Heart right ventricle (tissue), 16 donors: ENCODE measurements around the gene MYO1F. TPM values are rescaled to one million over a fixed set of nuclear protein-coding genes. Genes with fewer than 3 reads are reported as not detected.
A peak's percentile ranks its signal among the peaks of the same experiment; 100 is the strongest.

Experiments used
- ATAC-seq, 8 donors: fragments of 200-7000 bp; cut with Tn5 transposase; one replicate each; pipeline ENCODE4 v1.9.1; 2020; ENCODE audit warnings: mild to moderate bottlenecking in 8 of 8, moderate library complexity in 8 of 8, moderate number of reproducible peaks in 1 of 8
- DNase-seq, 2 donors: peaks; one replicate each; pipeline ENCODE4 v3.0.0-alpha.2; 2020
- H3K27ac ChIP-seq, 10 donors: fragments of 200-600 bp; sonication (generic) in 2 of 10; one replicate each; pipeline versions ENCODE4 v1.5.0 to v1.8.0; 2020 to 2022; ENCODE audit warnings: mild to moderate bottlenecking in 3 of 10
- H3K27me3 ChIP-seq, 7 donors: fragments of 200-600 bp; one replicate each; pipeline ENCODE4 v1.8.0; 2021 to 2022; ENCODE audit warnings: mild to moderate bottlenecking in 2 of 7
- H3K36me3 ChIP-seq, 9 donors: fragments of 200-600 bp; sonication (generic) in 1 of 9; one replicate each; pipeline versions ENCODE4 v1.5.0 to v1.8.0; 2020 to 2022; ENCODE audit warnings: mild to moderate bottlenecking in 2 of 9
- H3K4me1 ChIP-seq, 9 donors: fragments of 200-600 bp; sonication (generic) in 1 of 9; one replicate each; pipeline versions ENCODE4 v1.5.0 to v1.8.0; 2020 to 2022; ENCODE audit warnings: mild to moderate bottlenecking in 4 of 9
- H3K4me3 ChIP-seq, 10 donors: fragments of 200-600 bp; sonication (generic) in 2 of 10; one replicate each; pipeline versions ENCODE4 v1.5.0 to v1.8.0; 2020 to 2022; ENCODE audit warnings: mild to moderate bottlenecking in 7 of 10, moderate library complexity in 2 of 10
- H3K9me3 ChIP-seq, 11 donors: fragments of 200-600 bp in 10 of 11; sonication (generic) in 2 of 11; one replicate each; pipeline versions ENCODE4 v1.5.0 to v1.8.0; 2013 to 2022; ENCODE audit warnings: mild to moderate bottlenecking in 2 of 11, control low read depth in 1 of 11, moderate library complexity in 1 of 11
- CTCF ChIP-seq, 9 donors: fragments of 200-600 bp; sonication (generic) in 2 of 9; IDR thresholded peaks; one replicate each; pipeline versions ENCODE4 v1.5.0 to v1.8.0; 2021 to 2022; ENCODE audit warnings: antibody characterized with exemption in 9 of 9, mild to moderate bottlenecking in 5 of 9, moderate library complexity in 1 of 9
- WGBS, 2 donors: extraction: QIAGEN DNeasy Blood & Tissue Kit; methylation state at CpG; one replicate each; pipeline ENCODE4 v1.1.7; 2013; ENCODE audit warnings: inconsistent platforms in 1 of 2; 5-methylcytosine and 5-hydroxymethylcytosine counted together
- intact Hi-C, 10 donors: fragments of 100-400 bp; cut with DNase I; formaldehyde crosslinking; loops; one replicate each; pipeline versions ENCODE4 v1.11.1 to v1.14.2; 2022
- polyA plus RNA-seq, 2 donors: library from polyadenylated mRNA; stranded (reverse); fragments of 200-250 nt; gene quantifications; one replicate each; pipeline ENCODE4 v1.2.3, GENCODE V29; 2013
- total RNA-seq, 10 donors: library from RNA; stranded (reverse); fragmentation: NEBNext Ultra II Directional in 3 of 10; extraction: Animal tissue kit (Norgen Biotek cat#: 25700) in 3 of 10; gene quantifications; one replicate each; pipeline versions ENCODE4 v1.2.1 to v1.2.4, GENCODE V29; 2021 to 2023
- donor health status: Arrhythmogenic right ventricular cardiomyopathy.
- donor health status: ischemic (EF 13 %, LVEDD 7.1; RV severe dilation, severe dysfunction).
- donor health status: healthy with polysubstance abuse.
- donor health status: DM: no; HTN: yes; CAD: no.
- donor health status: DM: no; HTN: no; CAD: no.
- donor health status: ischemic (EF 25% LVEDD 6.9; RV normal size, moderate dysfunction).
- donor health status: ischemic (EF 25% LVEDD 5.7; RV mildly dilated, moderate dysfunction).
- donor health status: healthy.
- donor health status: DM: yes; HTN: yes; CAD: no.
- donor health status: Ischemic cardiomyopathy.
- donor health status: ischemic (EF 35%, LVEDD 5.7; RV mildly dilated, moderate dysfunction).
- donor health status: nonischemic (EF 11% LVEDD 7.7; RV severe dilation, severe dysfunction).
- donor health status: DM: yes; HTN: yes; CAD: no.
- donor health status: PGD.
- donor health status: ischemic (EF 29% LVEDD 5.4; RV normal size, mild dysfunction).
- donor health status: nonischemic (EF 23%, LVEDD 6.1; RV moderate dilation, normal function).

Gene MYO1F
- total and polyA plus RNA-seq, 12 donors: 2.0 to 25.7 (median 6.5) TPM

DNA sequence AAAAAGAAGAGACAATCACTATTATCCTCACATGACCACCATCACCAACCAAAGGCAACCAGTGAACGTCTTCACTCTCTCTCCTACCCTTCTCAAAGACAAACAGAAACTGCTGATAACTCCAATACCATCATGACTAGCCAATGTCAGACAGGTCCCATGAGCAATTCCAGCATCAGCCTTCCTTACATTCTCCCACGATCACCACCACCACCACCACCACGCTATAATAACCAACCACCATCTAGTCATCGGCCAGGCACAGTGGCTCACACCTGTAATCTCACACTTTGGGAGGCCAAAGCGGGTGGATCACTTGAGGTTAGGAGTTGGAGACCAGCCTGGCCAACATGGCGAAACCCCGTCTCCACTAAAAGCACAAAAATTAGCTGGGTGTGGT is 3.9 kb downstream of the MYO1F start:
- peak overlapping the region in 1 of 10 donors; percentile 73 for H3K4me3 ChIP-seq
- intact Hi-C loops: loop anchor here in 1 of 10 donors (10.0 kb wide), 1 partner anchor 49 kb away; no protein-coding TSS in a partner anchor
- DNase-seq (no peak), ATAC-seq (no peak)
- H3K27ac ChIP-seq: peak overlapping the region in 1 of 10 donors; percentile 90
- 90% methylated on average over 7 of the region's 7 CpGs for WGBS, 2 donors
- H3K27me3 ChIP-seq: peaks cover 0 to 16% (median 13%) of the 10 kb centered on the region in 7 donors
- peaks cover 0 to 80% (median 5%) of the 10 kb centered on the region in 9 donors for H3K4me1 ChIP-seq
- no peaks in the 10 kb centered on the region for H3K36me3 ChIP-seq
- no peaks in the 10 kb centered on the region for H3K9me3 ChIP-seq
- TF ChIP-seq CTCF (IDR thresholded peaks at IDR 0.05): no peak

DNA sequence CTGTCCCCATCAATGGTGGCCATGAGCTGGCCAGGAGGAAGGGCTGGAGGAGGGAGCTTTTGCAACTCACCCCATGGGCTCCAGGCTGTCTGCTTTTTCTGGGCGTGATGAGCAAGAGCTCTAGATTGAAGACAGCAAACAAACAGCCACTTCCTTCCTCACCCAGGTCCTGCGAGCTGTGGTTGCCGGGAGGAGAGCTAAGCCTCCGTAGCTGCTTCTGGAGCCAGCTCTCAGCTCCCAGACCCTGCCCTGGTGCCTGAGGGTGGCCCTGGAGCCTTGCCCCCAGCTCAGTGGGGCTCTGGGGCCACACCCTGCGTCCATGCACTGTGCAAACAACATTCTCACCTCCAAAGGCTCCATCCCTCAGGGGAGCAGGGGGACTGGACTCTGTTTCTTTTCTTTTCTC is 6.2 kb downstream of the MYO1F start:
- Histone ChIP-seq H3K27ac (peak overlapping the region in 2 of 10 donors; percentile 22 to 90), H3K27me3 (no peaks in the 10 kb centered on the region), H3K9me3 (no peaks in the 10 kb centered on the region), H3K36me3 (no peaks in the 10 kb centered on the region), H3K4me3 (peak overlapping the region in 1 of 10 donors; percentile 40), H3K4me1 (peaks cover 0 to 90% (median 0%) of the 10 kb centered on the region in 9 donors)
- TF ChIP-seq CTCF (IDR thresholded peaks at IDR 0.05): no peak
- DNase-seq (peak in 1 of 2 donors; percentile 29), ATAC-seq (peak in 7 of 8 donors; percentile 34 to 63 (median 52))
- intact Hi-C loops: loop anchor here in 1 of 10 donors (10.0 kb wide), 1 partner anchor 46 kb away; no protein-coding TSS in a partner anchor
- WGBS, 2 donors: 21 to 26% methylated on average over 5 of the region's 5 CpGs

- Histone ChIP-seq H3K27ac (peak overlapping the region in 3 of 10 donors; percentile 35 to 90 (median 48)), H3K9me3 (no peaks in the 10 kb centered on the region), H3K36me3 (no peaks in the 10 kb centered on the region), H3K4me3 (peak overlapping the region in 1 of 10 donors; percentile 40), H3K27me3 (no peaks in the 10 kb centered on the region), H3K4me1 (peaks cover 0 to 93% (median 0%) of the 10 kb centered on the region in 9 donors)
- DNase-seq: no peak
- no peak for TF ChIP-seq CTCF (IDR thresholded peaks at IDR 0.05)
- WGBS, 2 donors: 72 to 79% methylated on average over 5 of the region's 5 CpGs
- ATAC-seq: peak; percentile 55 to 77 (median 67)
- intact Hi-C loops: no loop called here
Measured at GRCh38 chr19:8569066-8569771, 8.0 kb downstream of the MYO1F start.

GRCh38 chr19:8567522-8568172 is 9.6 kb downstream of the MYO1F start:
- WGBS, 2 donors: 89 to 93% methylated on average over 15 of the region's 15 CpGs
- Histone ChIP-seq H3K27ac (peak overlapping the region in 2 of 10 donors; percentile 31 to 90), H3K9me3 (no peaks in the 10 kb centered on the region), H3K4me3 (peak overlapping the region in 1 of 10 donors; percentile 26), H3K36me3 (peaks cover 0 to 4% (median 0%) of the 10 kb centered on the region in 9 donors), H3K27me3 (no peaks in the 10 kb centered on the region), H3K4me1 (peaks cover 0 to 93% (median 0%) of the 10 kb centered on the region in 9 donors)
- DNase-seq: peak; percentile 27 to 44
- TF ChIP-seq CTCF (IDR thresholded peaks at IDR 0.05): no peak
- peak; percentile 35 to 84 (median 62) for ATAC-seq
- intact Hi-C loops: no loop called here
